H9 (cell line): ENCODE results near the gene RRP15. TPM values are rescaled to one million over a fixed set of nuclear protein-coding genes. Genes with fewer than 3 reads are reported as not detected.

ENCODE experiments used
- DNase-seq: peaks from one replicate; pipeline ENCODE4 v3.0.0-alpha.2; 2017
- H2AFZ ChIP-seq: one replicate; pipeline ENCODE4 v1.6.1; 2013; ENCODE audit warnings: mild to moderate bottlenecking, low read length, control low read depth, moderate library complexity
- H2AK5ac ChIP-seq: 2 replicates; pipeline ENCODE4 v1.6.1; 2013; ENCODE audit warnings: low read length, control low read depth, mixed read lengths; ENCODE audit not compliant: insufficient read length
- H2BK120ac ChIP-seq: one replicate; pipeline ENCODE4 v1.6.1; 2013; ENCODE audit warnings: low read depth, mild to moderate bottlenecking, low read length, control low read depth, inconsistent platforms; ENCODE audit not compliant: poor library complexity, severe bottlenecking
- H2BK12ac ChIP-seq: 2 replicates; pipeline ENCODE4 v1.6.1; 2013; ENCODE audit warnings: low read length, control low read depth, mixed read lengths, low read depth; ENCODE audit not compliant: insufficient read length
- H2BK15ac ChIP-seq: 2 replicates; pipeline ENCODE4 v1.6.1; 2013; ENCODE audit warnings: low read depth, low read length, control low read depth
- H2BK20ac ChIP-seq: one replicate; pipeline ENCODE4 v1.6.1; 2013; ENCODE audit warnings: low read depth, mild to moderate bottlenecking, low read length, control low read depth, inconsistent platforms; ENCODE audit not compliant: poor library complexity, severe bottlenecking
- H2BK5ac ChIP-seq: 2 replicates; pipeline ENCODE4 v1.6.1; 2013; ENCODE audit warnings: low read length, control low read depth, mixed read lengths; ENCODE audit not compliant: insufficient read length
- H3K14ac ChIP-seq: 2 replicates; pipeline ENCODE4 v1.6.1; 2013; ENCODE audit warnings: low read length, control low read depth; ENCODE audit not compliant: insufficient read depth
- H3K18ac ChIP-seq: 2 replicates; pipeline ENCODE4 v1.6.1; 2013; ENCODE audit warnings: low read depth, mild to moderate bottlenecking, mixed read lengths, low read length, control low read depth; ENCODE audit not compliant: insufficient read length
- H3K23ac ChIP-seq: 2 replicates; pipeline ENCODE4 v1.6.1; 2013; ENCODE audit warnings: low read length, control low read depth, mixed read lengths, low read depth; ENCODE audit not compliant: insufficient read length
- H3K23me2 ChIP-seq: 2 replicates; pipeline ENCODE4 v1.6.1; 2013; ENCODE audit warnings: low read depth, mild to moderate bottlenecking, mixed read lengths, low read length, control low read depth; ENCODE audit not compliant: insufficient read length, poor library complexity, severe bottlenecking
- H3K27ac ChIP-seq: 2 replicates; pipeline ENCODE4 v1.5.1; 2013; ENCODE audit warnings: low read length, control low read depth, mixed read lengths, low read depth; ENCODE audit not compliant: insufficient read length
- H3K27me3 ChIP-seq: 2 replicates; pipeline ENCODE4 v1.6.1; 2013; ENCODE audit warnings: low read length, control low read depth, inconsistent platforms; ENCODE audit not compliant: insufficient read depth
- H3K4ac ChIP-seq: 2 replicates; pipeline ENCODE4 v1.6.1; 2013; ENCODE audit warnings: low read depth, mild to moderate bottlenecking, control low read depth, inconsistent platforms, low read length, moderate library complexity
- H3K4me1 ChIP-seq: 2 replicates; pipeline ENCODE4 v1.6.1; 2013; ENCODE audit warnings: low read length, control low read depth, inconsistent platforms; ENCODE audit not compliant: insufficient read depth
- H3K4me2 ChIP-seq: 2 replicates; pipeline ENCODE4 v1.6.1; 2013; ENCODE audit warnings: low read length, control low read depth, mixed read lengths; ENCODE audit not compliant: insufficient read length, insufficient read depth
- H3K56ac ChIP-seq: 2 replicates; pipeline ENCODE4 v1.6.1; 2013; ENCODE audit warnings: low read depth, mild to moderate bottlenecking, mixed read lengths, low read length, control low read depth; ENCODE audit not compliant: insufficient read length
- H3K79me1 ChIP-seq: 2 replicates; pipeline ENCODE4 v1.6.1; 2013; ENCODE audit warnings: low read depth, mild to moderate bottlenecking, moderate library complexity, low read length, control low read depth, inconsistent platforms; ENCODE audit not compliant: insufficient read depth, poor library complexity, severe bottlenecking
- H3K79me2 ChIP-seq: 2 replicates; pipeline ENCODE4 v1.6.1; 2013; ENCODE audit warnings: low read length, control low read depth, inconsistent platforms; ENCODE audit not compliant: insufficient read depth
- H3K9ac ChIP-seq: 2 replicates; pipeline ENCODE4 v1.6.1; 2013; ENCODE audit warnings: low read length, control low read depth, mixed read lengths; ENCODE audit not compliant: insufficient read length; ENCODE audit errors: extremely low read depth
- H3K9me3 ChIP-seq: one replicate; pipeline ENCODE4 v1.6.1; 2013; ENCODE audit warnings: low read depth, low read length, inconsistent platforms; ENCODE audit not compliant: control insufficient read depth
- H3T11ph ChIP-seq: one replicate; pipeline ENCODE4 v1.6.1; 2013; ENCODE audit warnings: mild to moderate bottlenecking, low read length, control low read depth, inconsistent platforms
- H4K20me1 ChIP-seq: one replicate; pipeline ENCODE4 v1.6.1; 2013; ENCODE audit not compliant: control insufficient read depth, insufficient read length, insufficient read depth
- H4K5ac ChIP-seq: 2 replicates; pipeline ENCODE4 v1.6.1; 2013; ENCODE audit warnings: low read depth, mild to moderate bottlenecking, mixed read lengths, low read length, control low read depth; ENCODE audit not compliant: insufficient read length
- H4K8ac ChIP-seq: replicated peaks from 2 replicates; pipeline ENCODE4 v1.6.1; 2013; ENCODE audit warnings: low read length, control low read depth, mixed read lengths, low read depth; ENCODE audit not compliant: insufficient read length
- H4K91ac ChIP-seq: 2 replicates; pipeline ENCODE4 v1.6.1; 2013; ENCODE audit warnings: low read depth, mild to moderate bottlenecking, moderate library complexity, mixed read lengths, low read length, control low read depth; ENCODE audit not compliant: insufficient read length
- H3K27ac Mint-ChIP-seq, 3 experiments: 2 replicates in 2 of 3; 3 replicates in 1 of 3; pipeline ENCODE4 v1.8.0; 2020 to 2021; ENCODE audit warnings: mixed read lengths in 3 of 3, mild to moderate bottlenecking in 1 of 3, moderate library complexity in 1 of 3
- H3K27me3 Mint-ChIP-seq: 2 replicates; pipeline ENCODE4 v1.8.0; 2021; ENCODE audit warnings: low read depth, mild to moderate bottlenecking, moderate library complexity, mixed read lengths
- H3K36me3 Mint-ChIP-seq, 3 experiments: 2 replicates in 2 of 3; 3 replicates in 1 of 3; pipeline ENCODE4 v1.8.0; 2020 to 2021; ENCODE audit warnings: low read depth in 3 of 3, mixed read lengths in 3 of 3; ENCODE audit not compliant: insufficient read depth in 1 of 3
- H3K4me1 Mint-ChIP-seq, 2 experiments: 2 replicates each; pipeline ENCODE4 v1.8.0; 2020; ENCODE audit warnings: mixed read lengths in 2 of 2
- H3K4me3 Mint-ChIP-seq, 2 experiments: 2 replicates in 1 of 2; 3 replicates in 1 of 2; pipeline ENCODE4 v1.8.0; 2020 to 2021; ENCODE audit warnings: mild to moderate bottlenecking in 2 of 2, mixed read lengths in 2 of 2, moderate library complexity in 1 of 2
- H3K9me3 Mint-ChIP-seq, 2 experiments: 2 replicates in 1 of 2; 3 replicates in 1 of 2; pipeline ENCODE4 v1.8.0; 2020; ENCODE audit warnings: mild to moderate bottlenecking in 2 of 2, mixed read lengths in 2 of 2, moderate library complexity in 1 of 2
- WGBS: extraction: QIAGEN DNeasy Blood & Tissue Kit; methylation state at CpG from one replicate; pipeline ENCODE4 v1.1.7; 2013; ENCODE audit warnings: missing lambda C conversion rate, low lambda C conversion rate, mixed read lengths; ENCODE audit not compliant: insufficient read length; ENCODE audit errors: extremely low coverage; 5-methylcytosine and 5-hydroxymethylcytosine counted together
- total RNA-seq: library from RNA; stranded (reverse); gene quantifications from 2 replicates; pipeline ENCODE4 v1.2.1, GENCODE V29; 2021
- TF ChIP-seq, protein P1 (sequence below): fragments of 200-600 bp; sonication (generic); conservative IDR thresholded peaks from 3 replicates; pipeline ENCODE4 v1.8.0; 2021; ENCODE audit warnings: antibody characterized with exemption, mild to moderate bottlenecking

RRP15 gene
- total RNA-seq, 1 experiment from 2014 or later: 48.7 TPM

DNA sequence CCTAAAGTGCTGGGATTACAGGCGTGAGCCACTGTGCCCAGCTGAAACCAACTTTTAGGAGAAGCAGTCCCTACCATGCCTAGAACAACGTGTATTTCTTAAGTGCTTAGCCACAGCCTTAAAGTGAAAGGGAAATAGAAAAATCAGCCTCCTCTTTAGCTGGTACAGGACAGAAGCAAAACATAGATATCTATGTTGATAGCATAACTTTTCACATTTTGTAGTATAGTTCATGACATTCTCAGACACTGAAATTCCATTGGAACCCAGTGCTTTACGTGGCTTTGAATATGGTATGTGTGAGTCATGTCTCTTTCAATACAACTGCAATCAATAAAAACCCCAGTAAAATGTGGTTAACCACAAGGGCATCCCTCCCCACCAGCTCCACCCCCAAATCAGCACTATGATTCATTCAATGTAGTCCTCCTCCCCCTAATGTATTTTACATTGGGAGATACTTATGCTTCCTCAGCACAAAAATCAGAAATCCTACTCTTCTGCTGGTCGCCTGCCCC, 92.1 kb downstream of the RRP15 start:
- H3K23me2 ChIP-seq: no peaks in the 10 kb centered on the region

More for the DNA sequence above, 92.1 kb downstream of the RRP15 start:
- Histone ChIP-seq H3K79me1 (no peaks in the 10 kb centered on the region), H2BK20ac (no peak overlapping the region), H3K27ac (no peak overlapping the region), H2BK12ac (no peak overlapping the region), H4K5ac (no peak overlapping the region), H2BK5ac (no peak overlapping the region), H3K9me3 (no peaks in the 10 kb centered on the region), H2BK120ac (no peak overlapping the region), H3K14ac (no peak overlapping the region), H4K91ac (no peak overlapping the region), H3K9ac (no peak overlapping the region), H4K8ac (no peak overlapping the region), H2AFZ (no peak overlapping the region), H3K4ac (no peak overlapping the region), H3K56ac (no peak overlapping the region), H3T11ph (no peak overlapping the region), H3K18ac (no peak overlapping the region), H3K4me2 (no peak overlapping the region), H2AK5ac (no peak overlapping the region), H4K20me1 (no peaks in the 10 kb centered on the region), H3K4me1 (no peaks in the 10 kb centered on the region), H3K27me3 (no peaks in the 10 kb centered on the region), H2BK15ac (no peak overlapping the region), H3K79me2 (no peaks in the 10 kb centered on the region), H3K23ac (no peak overlapping the region)
- Mint-ChIP-seq H3K4me1 (peaks cover 0 to 4% of the 10 kb centered on the region in 2 experiments; a peak in 2 of 4 replicates), H3K9me3 (no peaks in the 10 kb centered on the region), H3K27me3 (no peaks in the 10 kb centered on the region), H3K4me3 (no peak overlapping the region), H3K27ac (peak overlapping the region in 1 of 3 experiments; percentile 80; a peak in 1 of 7 replicates), H3K36me3 (no peaks in the 10 kb centered on the region)
- no CpG with 5 or more reads among the region's 4 CpGs for WGBS
- DNase-seq: no peak
- TF ChIP-seq, protein P1, sequence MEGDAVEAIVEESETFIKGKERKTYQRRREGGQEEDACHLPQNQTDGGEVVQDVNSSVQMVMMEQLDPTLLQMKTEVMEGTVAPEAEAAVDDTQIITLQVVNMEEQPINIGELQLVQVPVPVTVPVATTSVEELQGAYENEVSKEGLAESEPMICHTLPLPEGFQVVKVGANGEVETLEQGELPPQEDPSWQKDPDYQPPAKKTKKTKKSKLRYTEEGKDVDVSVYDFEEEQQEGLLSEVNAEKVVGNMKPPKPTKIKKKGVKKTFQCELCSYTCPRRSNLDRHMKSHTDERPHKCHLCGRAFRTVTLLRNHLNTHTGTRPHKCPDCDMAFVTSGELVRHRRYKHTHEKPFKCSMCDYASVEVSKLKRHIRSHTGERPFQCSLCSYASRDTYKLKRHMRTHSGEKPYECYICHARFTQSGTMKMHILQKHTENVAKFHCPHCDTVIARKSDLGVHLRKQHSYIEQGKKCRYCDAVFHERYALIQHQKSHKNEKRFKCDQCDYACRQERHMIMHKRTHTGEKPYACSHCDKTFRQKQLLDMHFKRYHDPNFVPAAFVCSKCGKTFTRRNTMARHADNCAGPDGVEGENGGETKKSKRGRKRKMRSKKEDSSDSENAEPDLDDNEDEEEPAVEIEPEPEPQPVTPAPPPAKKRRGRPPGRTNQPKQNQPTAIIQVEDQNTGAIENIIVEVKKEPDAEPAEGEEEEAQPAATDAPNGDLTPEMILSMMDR: no peak
